KMS-11 (cell line): ENCODE measurements around the gene KCNJ5.

ENCODE experiments used
- H2AFZ ChIP-seq: fragments of 200-600 bp; sonication (generic); 2 replicates; pipeline ENCODE4 v1.6.1; 2016; ENCODE audit warnings: antibody characterized with exemption, mixed run types, low read depth
- H3K27ac ChIP-seq: fragments of 200-600 bp; sonication (generic); 2 replicates; pipeline ENCODE4 v1.6.1; 2016; ENCODE audit warnings: mild to moderate bottlenecking, mixed run types
- H3K27me3 ChIP-seq: fragments of 200-600 bp; sonication (generic); 2 replicates; pipeline ENCODE4 v1.6.1; 2017; ENCODE audit warnings: mild to moderate bottlenecking, low read depth, mixed run types, moderate library complexity; ENCODE audit not compliant: insufficient read depth
- H3K36me3 ChIP-seq: fragments of 200-600 bp; sonication (generic); 2 replicates; pipeline ENCODE4 v1.6.1; 2017; ENCODE audit warnings: mild to moderate bottlenecking, mixed run types; ENCODE audit not compliant: insufficient read depth
- H3K4me1 ChIP-seq: fragments of 200-600 bp; sonication (generic); 2 replicates; pipeline ENCODE4 v1.6.1; 2016; ENCODE audit warnings: mild to moderate bottlenecking, low read depth, mixed run types; ENCODE audit not compliant: poor library complexity, severe bottlenecking
- H3K4me2 ChIP-seq: fragments of 200-600 bp; sonication (generic); 2 replicates; pipeline ENCODE4 v1.7.0; 2016; ENCODE audit warnings: mild to moderate bottlenecking, mixed run types
- H3K4me3 ChIP-seq: fragments of 200-600 bp; sonication (generic); IDR thresholded peaks from 2 replicates; pipeline ENCODE4 v1.6.1; 2017; ENCODE audit warnings: low read depth, low read length, mixed read lengths; ENCODE audit not compliant: insufficient read depth
- H3K79me2 ChIP-seq: fragments of 200-600 bp; sonication (generic); 2 replicates; pipeline ENCODE4 v1.6.1; 2016; ENCODE audit warnings: low read depth, mixed run types; ENCODE audit not compliant: insufficient read depth
- H3K9ac ChIP-seq: fragments of 200-600 bp; sonication (generic); 2 replicates; pipeline ENCODE4 v1.6.1; 2016; ENCODE audit warnings: mild to moderate bottlenecking, mixed run types
- H4K20me1 ChIP-seq: fragments of 200-600 bp; sonication (generic); 2 replicates; pipeline ENCODE4 v1.6.1; 2016; ENCODE audit warnings: mild to moderate bottlenecking, mixed run types; ENCODE audit not compliant: insufficient read depth
- CTCF ChIP-seq: fragments of 200-600 bp; sonication (generic); conservative IDR thresholded peaks from 2 replicates; pipeline ENCODE4 v1.6.1; 2017; ENCODE audit warnings: low read depth, mild to moderate bottlenecking, antibody characterized with exemption, low read length, moderate library complexity, mixed read lengths

Gene KCNJ5

DNA sequence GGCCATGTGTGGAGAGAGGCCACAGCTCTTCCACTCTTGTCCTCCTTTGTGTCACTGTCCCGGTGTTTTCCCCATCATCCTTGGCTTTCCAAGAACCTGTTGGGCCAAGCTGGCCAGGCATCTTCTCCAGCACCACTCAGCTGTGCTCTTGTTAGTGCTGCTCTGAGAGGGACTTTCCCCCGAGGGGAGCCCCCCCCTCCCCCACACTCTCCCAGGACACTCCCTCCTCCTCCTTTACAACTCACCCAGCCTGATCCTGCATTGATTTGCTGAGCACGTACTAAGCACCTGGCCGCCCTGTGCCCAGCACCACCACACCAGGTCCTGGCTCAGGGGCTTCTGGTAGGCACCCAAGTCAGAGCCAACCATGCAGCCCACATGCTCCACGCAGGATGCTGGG, 38.3 kb downstream of the KCNJ5 start:
- H3K4me1 ChIP-seq = peaks cover 23% of the 10 kb centered on the region
- no peaks in the 10 kb centered on the region for H3K79me2 ChIP-seq
- H4K20me1 ChIP-seq = no peaks in the 10 kb centered on the region
- no peak overlapping the region for H2AFZ ChIP-seq
- no peaks in the 10 kb centered on the region for H3K27me3 ChIP-seq
- no peak overlapping the region for H3K4me3 ChIP-seq
- H3K9ac ChIP-seq = no peak overlapping the region
- no peak overlapping the region for H3K27ac ChIP-seq
- no peak for TF ChIP-seq CTCF
- no peaks in the 10 kb centered on the region for H3K36me3 ChIP-seq
- H3K4me2 ChIP-seq = no peak overlapping the region

- Histone ChIP-seq H3K9ac (no peak overlapping the region), H3K36me3 (no peaks in the 10 kb centered on the region), H3K4me3 (no peak overlapping the region), H4K20me1 (no peaks in the 10 kb centered on the region), H3K4me1 (peaks cover 23% of the 10 kb centered on the region), H3K27ac (no peak overlapping the region), H3K27me3 (no peaks in the 10 kb centered on the region), H2AFZ (no peak overlapping the region), H3K4me2 (no peak overlapping the region), H3K79me2 (no peaks in the 10 kb centered on the region)
- TF ChIP-seq CTCF = no peak
These were observed 38.8 kb downstream of the KCNJ5 start for GRCh38 chr11:128929991-128930390.

GRCh38 chr11:128931066-128931465, 39.9 kb downstream of the KCNJ5 start:
- no peak overlapping the region for H2AFZ ChIP-seq
- H3K4me2 ChIP-seq = no peak overlapping the region
- peaks cover 23% of the 10 kb centered on the region for H3K4me1 ChIP-seq
- H3K4me3 ChIP-seq = no peak overlapping the region
- H3K27me3 ChIP-seq = no peaks in the 10 kb centered on the region
- no peak overlapping the region for H3K9ac ChIP-seq
- no peak overlapping the region for H3K27ac ChIP-seq
- no peaks in the 10 kb centered on the region for H4K20me1 ChIP-seq
- H3K36me3 ChIP-seq = no peaks in the 10 kb centered on the region
- TF ChIP-seq CTCF = no peak
- no peaks in the 10 kb centered on the region for H3K79me2 ChIP-seq

- Histone ChIP-seq H3K79me2 (no peaks in the 10 kb centered on the region), H3K36me3 (no peaks in the 10 kb centered on the region), H3K27ac (no peak overlapping the region), H2AFZ (no peak overlapping the region), H3K4me2 (no peak overlapping the region), H3K4me3 (no peak overlapping the region), H3K27me3 (no peaks in the 10 kb centered on the region), H3K9ac (no peak overlapping the region), H3K4me1 (peaks cover 23% of the 10 kb centered on the region), H4K20me1 (no peaks in the 10 kb centered on the region)
- TF ChIP-seq CTCF = no peak
These were observed 40.5 kb downstream of the KCNJ5 start for GRCh38 chr11:128931668-128932067.
